Measurements from ENCODE around the gene CCDC149.

Gene CCDC149

GRCh38 chr4:24871210-24871609 lies 41.6 kb downstream of the CCDC149 start:
- H3K36me3 ChIP-seq (ENCODE audit: control insufficient read depth in 1 of 2, insufficient read depth in 2 of 2, low read length in 2 of 2) = no peaks in the 10 kb centered on the region
- H3K9ac ChIP-seq (ENCODE audit: low read length) = no peak overlapping the region
- H3K9me3 ChIP-seq (ENCODE audit: insufficient read depth, low read depth, low read length) = peaks cover 2% of the 10 kb centered on the region
- no peak overlapping the region for H3K14ac ChIP-seq (ENCODE audit: low read length)
- DNase-seq = no peak
- H3K27me3 ChIP-seq (ENCODE audit: insufficient read depth, low read length) = no peaks in the 10 kb centered on the region
- no CpG with 5 or more reads among the region's 3 CpGs for WGBS (ENCODE audit: extremely low coverage, insufficient coverage, insufficient read length)
- H3K4me1 ChIP-seq (ENCODE audit: control insufficient read depth in 1 of 2, insufficient read depth in 2 of 2, low read length in 2 of 2) = no peaks in the 10 kb centered on the region
- H3K79me1 ChIP-seq (ENCODE audit: low read length) = no peaks in the 10 kb centered on the region
- no peak overlapping the region for H4K8ac ChIP-seq (ENCODE audit: low read depth, low read length)
- H2BK120ac ChIP-seq (ENCODE audit: insufficient read depth, low read length, poor library complexity) = no peak overlapping the region
- no peak overlapping the region for H3K23ac ChIP-seq (ENCODE audit: low read length)
- H2BK12ac ChIP-seq (ENCODE audit: low read length) = no peak overlapping the region
- H3K4me2 ChIP-seq (ENCODE audit: low read length) = no peak overlapping the region
- H2BK5ac ChIP-seq (ENCODE audit: low read depth, low read length, poor library complexity) = no peak overlapping the region
- no peak overlapping the region for H2AK5ac ChIP-seq (ENCODE audit: low read length)
- no peaks in the 10 kb centered on the region for H3K79me2 ChIP-seq (ENCODE audit: control insufficient read depth, insufficient read depth, low read length, poor library complexity)
- H2AFZ ChIP-seq (ENCODE audit: insufficient read depth, low read length, poor library complexity) = no peak overlapping the region
- H3K27ac ChIP-seq (ENCODE audit: low read depth, low read length) = no peak overlapping the region
- H3K4me3 ChIP-seq (ENCODE audit: low read depth, low read length) = no peak overlapping the region
- H3K4ac ChIP-seq (ENCODE audit: low read depth, low read length) = no peak overlapping the region
- no peak overlapping the region for H3K18ac ChIP-seq (ENCODE audit: low read length)
- H4K91ac ChIP-seq (ENCODE audit: low read depth, low read length) = no peak overlapping the region
- H4K12ac ChIP-seq (ENCODE audit: low read depth, low read length) = no peak overlapping the region

- Histone ChIP-seq H3K4ac (ENCODE audit: low read depth, low read length) (no peak overlapping the region), H4K91ac (ENCODE audit: low read depth, low read length) (no peak overlapping the region), H3K14ac (ENCODE audit: low read length) (no peak overlapping the region), H3K36me3 (ENCODE audit: control insufficient read depth in 1 of 2, insufficient read depth in 2 of 2, low read length in 2 of 2) (no peaks in the 10 kb centered on the region), H2AFZ (ENCODE audit: insufficient read depth, low read length, poor library complexity) (no peak overlapping the region), H3K18ac (ENCODE audit: low read length) (no peak overlapping the region), H2AK5ac (ENCODE audit: low read length) (no peak overlapping the region), H4K12ac (ENCODE audit: low read depth, low read length) (no peak overlapping the region), H3K4me1 (ENCODE audit: control insufficient read depth in 1 of 2, insufficient read depth in 2 of 2, low read length in 2 of 2) (no peaks in the 10 kb centered on the region), H3K23ac (ENCODE audit: low read length) (no peak overlapping the region), H3K9ac (ENCODE audit: low read length) (no peak overlapping the region), H3K27ac (ENCODE audit: low read depth, low read length) (no peak overlapping the region), H3K9me3 (ENCODE audit: insufficient read depth, low read depth, low read length) (peaks cover 3% of the 10 kb centered on the region), H3K27me3 (ENCODE audit: insufficient read depth, low read length) (no peaks in the 10 kb centered on the region), H2BK120ac (ENCODE audit: insufficient read depth, low read length, poor library complexity) (no peak overlapping the region), H2BK5ac (ENCODE audit: low read depth, low read length, poor library complexity) (no peak overlapping the region), H4K8ac (ENCODE audit: low read depth, low read length) (no peak overlapping the region), H3K79me2 (ENCODE audit: control insufficient read depth, insufficient read depth, low read length, poor library complexity) (no peaks in the 10 kb centered on the region), H3K79me1 (ENCODE audit: low read length) (no peaks in the 10 kb centered on the region), H3K4me2 (ENCODE audit: low read length) (no peak overlapping the region), H2BK12ac (ENCODE audit: low read length) (no peak overlapping the region), H3K4me3 (ENCODE audit: low read depth, low read length) (no peak overlapping the region)
- no peak for DNase-seq
- no CpG with 5 or more reads among the region's 9 CpGs for WGBS (ENCODE audit: extremely low coverage, insufficient coverage, insufficient read length)
Observed at GRCh38 chr4:24867766-24868296, 45.0 kb downstream of the CCDC149 start.

GRCh38 chr4:24867251-24867650 lies 45.6 kb downstream of the CCDC149 start:
- Histone ChIP-seq H3K27me3 (ENCODE audit: insufficient read depth, low read length) (no peaks in the 10 kb centered on the region), H3K9ac (ENCODE audit: low read length) (no peak overlapping the region), H3K4ac (ENCODE audit: low read depth, low read length) (no peak overlapping the region), H3K23ac (ENCODE audit: low read length) (no peak overlapping the region), H3K79me2 (ENCODE audit: control insufficient read depth, insufficient read depth, low read length, poor library complexity) (no peaks in the 10 kb centered on the region), H4K8ac (ENCODE audit: low read depth, low read length) (no peak overlapping the region), H4K12ac (ENCODE audit: low read depth, low read length) (no peak overlapping the region), H3K27ac (ENCODE audit: low read depth, low read length) (no peak overlapping the region), H4K91ac (ENCODE audit: low read depth, low read length) (no peak overlapping the region), H3K79me1 (ENCODE audit: low read length) (no peaks in the 10 kb centered on the region), H3K14ac (ENCODE audit: low read length) (no peak overlapping the region), H2BK120ac (ENCODE audit: insufficient read depth, low read length, poor library complexity) (no peak overlapping the region), H3K4me2 (ENCODE audit: low read length) (no peak overlapping the region), H3K18ac (ENCODE audit: low read length) (no peak overlapping the region), H3K36me3 (ENCODE audit: control insufficient read depth in 1 of 2, insufficient read depth in 2 of 2, low read length in 2 of 2) (no peaks in the 10 kb centered on the region), H2AFZ (ENCODE audit: insufficient read depth, low read length, poor library complexity) (no peak overlapping the region), H3K4me3 (ENCODE audit: low read depth, low read length) (no peak overlapping the region), H2BK12ac (ENCODE audit: low read length) (no peak overlapping the region), H3K9me3 (ENCODE audit: insufficient read depth, low read depth, low read length) (peaks cover 2% of the 10 kb centered on the region), H3K4me1 (ENCODE audit: control insufficient read depth in 1 of 2, insufficient read depth in 2 of 2, low read length in 2 of 2) (no peaks in the 10 kb centered on the region), H2AK5ac (ENCODE audit: low read length) (no peak overlapping the region), H2BK5ac (ENCODE audit: low read depth, low read length, poor library complexity) (no peak overlapping the region)
- DNase-seq = no peak
- WGBS (ENCODE audit: extremely low coverage, insufficient coverage, insufficient read length) = no CpG with 5 or more reads among the region's 1 CpG

GRCh38 chr4:24865401-24865800 lies 47.4 kb downstream of the CCDC149 start:
- H3K14ac ChIP-seq (ENCODE audit: low read length) = no peak overlapping the region
- no peak overlapping the region for H3K4me3 ChIP-seq (ENCODE audit: low read depth, low read length)
- H3K27ac ChIP-seq (ENCODE audit: low read depth, low read length) = no peak overlapping the region
- H2AFZ ChIP-seq (ENCODE audit: insufficient read depth, low read length, poor library complexity) = no peak overlapping the region
- H3K4ac ChIP-seq (ENCODE audit: low read depth, low read length) = no peak overlapping the region
- H4K91ac ChIP-seq (ENCODE audit: low read depth, low read length) = no peak overlapping the region
- no peaks in the 10 kb centered on the region for H3K79me1 ChIP-seq (ENCODE audit: low read length)
- no peak overlapping the region for H2BK12ac ChIP-seq (ENCODE audit: low read length)
- no peak overlapping the region for H3K18ac ChIP-seq (ENCODE audit: low read length)
- WGBS (ENCODE audit: extremely low coverage, insufficient coverage, insufficient read length) = no CpG with 5 or more reads among the region's 4 CpGs
- H3K79me2 ChIP-seq (ENCODE audit: control insufficient read depth, insufficient read depth, low read length, poor library complexity) = no peaks in the 10 kb centered on the region
- no peak for DNase-seq
- no peak overlapping the region for H4K8ac ChIP-seq (ENCODE audit: low read depth, low read length)
- no peak overlapping the region for H2BK5ac ChIP-seq (ENCODE audit: low read depth, low read length, poor library complexity)
- no peak overlapping the region for H2AK5ac ChIP-seq (ENCODE audit: low read length)
- H3K23ac ChIP-seq (ENCODE audit: low read length) = no peak overlapping the region
- no peak overlapping the region for H3K9ac ChIP-seq (ENCODE audit: low read length)
- no peaks in the 10 kb centered on the region for H3K27me3 ChIP-seq (ENCODE audit: insufficient read depth, low read length)
- no peak overlapping the region for H3K4me2 ChIP-seq (ENCODE audit: low read length)
- H4K12ac ChIP-seq (ENCODE audit: low read depth, low read length) = no peak overlapping the region
- H3K4me1 ChIP-seq (ENCODE audit: control insufficient read depth in 1 of 2, insufficient read depth in 2 of 2, low read length in 2 of 2) = no peaks in the 10 kb centered on the region
- peaks cover 2% of the 10 kb centered on the region for H3K9me3 ChIP-seq (ENCODE audit: insufficient read depth, low read depth, low read length)
- H3K36me3 ChIP-seq (ENCODE audit: control insufficient read depth in 1 of 2, insufficient read depth in 2 of 2, low read length in 2 of 2) = no peaks in the 10 kb centered on the region
- no peak overlapping the region for H2BK120ac ChIP-seq (ENCODE audit: insufficient read depth, low read length, poor library complexity)
